Measurements from ENCODE around the gene SCEL.

DNA sequence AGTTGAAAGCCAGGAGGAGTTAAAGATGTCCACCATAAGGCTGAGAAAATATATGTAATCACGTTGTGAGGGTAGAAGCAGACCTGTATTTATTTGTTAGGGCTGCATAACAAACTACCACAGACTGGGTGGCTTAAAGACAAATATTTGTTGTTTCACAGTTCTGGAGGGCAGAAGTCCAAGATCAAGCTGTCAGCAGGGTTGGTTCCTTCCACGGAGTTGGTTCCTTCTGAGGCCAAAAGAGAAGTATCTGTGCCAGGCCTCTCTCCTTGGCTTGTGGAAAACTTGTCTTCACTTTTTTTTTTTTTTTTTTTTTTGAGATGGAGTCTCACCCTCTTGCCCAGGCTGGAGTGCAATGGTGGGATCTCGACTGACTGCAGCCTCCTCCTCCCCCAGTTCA, 88.3 kb downstream of the SCEL start:
- TF ChIP-seq, protein P1, sequence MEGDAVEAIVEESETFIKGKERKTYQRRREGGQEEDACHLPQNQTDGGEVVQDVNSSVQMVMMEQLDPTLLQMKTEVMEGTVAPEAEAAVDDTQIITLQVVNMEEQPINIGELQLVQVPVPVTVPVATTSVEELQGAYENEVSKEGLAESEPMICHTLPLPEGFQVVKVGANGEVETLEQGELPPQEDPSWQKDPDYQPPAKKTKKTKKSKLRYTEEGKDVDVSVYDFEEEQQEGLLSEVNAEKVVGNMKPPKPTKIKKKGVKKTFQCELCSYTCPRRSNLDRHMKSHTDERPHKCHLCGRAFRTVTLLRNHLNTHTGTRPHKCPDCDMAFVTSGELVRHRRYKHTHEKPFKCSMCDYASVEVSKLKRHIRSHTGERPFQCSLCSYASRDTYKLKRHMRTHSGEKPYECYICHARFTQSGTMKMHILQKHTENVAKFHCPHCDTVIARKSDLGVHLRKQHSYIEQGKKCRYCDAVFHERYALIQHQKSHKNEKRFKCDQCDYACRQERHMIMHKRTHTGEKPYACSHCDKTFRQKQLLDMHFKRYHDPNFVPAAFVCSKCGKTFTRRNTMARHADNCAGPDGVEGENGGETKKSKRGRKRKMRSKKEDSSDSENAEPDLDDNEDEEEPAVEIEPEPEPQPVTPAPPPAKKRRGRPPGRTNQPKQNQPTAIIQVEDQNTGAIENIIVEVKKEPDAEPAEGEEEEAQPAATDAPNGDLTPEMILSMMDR (IDR thresholded peaks at IDR 0.05; ENCODE audit: low read length): no peak
- TF ChIP-seq EZH2 (optimal IDR thresholded peaks at IDR 0.05; ENCODE audit: low read depth, low read length): no peak

Data from MM.1S (cell line).